ENCODE data around the gene ENG.

Gene ENG

GRCh38 chr9:127886401-127886972 is 32.0 kb upstream of the ENG start:
- Histone ChIP-seq H4K20me1 (ENCODE audit: insufficient read depth, low read length, poor library complexity, severe bottlenecking) (no peaks in the 10 kb centered on the region), H3K9me2 (replicated peaks; ENCODE audit: low read depth, low read length) (no peaks in the 10 kb centered on the region), H2AFZ (ENCODE audit: low read length) (no peak overlapping the region), H3K9me3 (ENCODE audit: insufficient read depth, low read depth, low read length) (no peaks in the 10 kb centered on the region), H3K79me2 (ENCODE audit: insufficient read depth, low read length) (no peaks in the 10 kb centered on the region), H3K9ac (ENCODE audit: low read depth, low read length, poor library complexity, severe bottlenecking) (no peak overlapping the region), H3K27me3 (ENCODE audit: insufficient read depth, low read length, poor library complexity, severe bottlenecking) (no peaks in the 10 kb centered on the region), H3K4me3 (ENCODE audit: low read length, poor library complexity, severe bottlenecking) (no peak overlapping the region), H3K4me1 (ENCODE audit: insufficient read depth, low read length, poor library complexity, severe bottlenecking) (peaks cover 28% of the 10 kb centered on the region), H3F3A (ENCODE audit: low read depth) (no peaks in the 10 kb centered on the region), H3K36me3 (ENCODE audit: insufficient read depth, low read length) (peaks cover 17% of the 10 kb centered on the region; the same call in 1 of the 2 replicates), H3K4me2 (ENCODE audit: low read depth, low read length, poor library complexity, severe bottlenecking) (no peak overlapping the region)
- TF ChIP-seq CTCF (conservative IDR thresholded peaks at IDR 0.05; ENCODE audit: low read length): no peak

DNA sequence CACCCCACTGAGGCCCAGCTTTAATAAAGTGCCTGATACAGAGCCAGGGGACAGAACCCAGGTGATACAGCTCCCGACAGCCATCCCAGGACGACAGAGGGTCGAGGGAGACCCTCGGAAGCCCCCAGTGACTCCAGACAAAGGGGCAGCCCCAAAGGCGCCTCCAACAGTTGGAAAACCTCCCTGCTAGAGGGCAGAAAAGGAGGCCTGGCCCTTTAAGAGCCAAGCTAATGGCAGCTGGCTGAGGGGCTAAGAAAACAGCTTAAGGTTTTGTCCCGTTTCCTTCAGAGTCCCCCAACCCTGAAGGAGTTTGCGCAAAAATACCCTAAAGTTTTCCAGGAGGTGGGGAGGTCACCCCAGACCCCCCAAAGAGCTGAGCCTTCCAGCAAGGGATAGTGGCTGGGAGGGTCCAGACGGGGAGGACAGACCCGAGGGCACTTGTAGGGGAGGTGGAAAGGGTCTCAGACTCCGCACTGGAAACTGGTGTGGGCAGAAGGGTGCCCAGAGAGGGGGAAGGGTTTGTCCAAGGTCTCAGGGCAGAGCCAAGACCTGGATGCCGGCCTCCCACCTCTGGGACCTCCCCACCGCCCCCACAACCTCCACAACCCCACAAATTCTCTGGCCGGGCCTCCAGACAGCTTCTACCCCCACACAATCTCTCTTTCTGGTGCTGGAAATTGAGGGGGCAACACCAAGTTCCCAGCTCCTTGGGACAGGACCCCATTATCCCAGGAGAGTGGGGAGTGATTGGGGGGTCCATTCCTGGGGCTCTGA is 31.2 kb upstream of the ENG start:
- peak overlapping the region; percentile 38 for H3K9ac ChIP-seq (ENCODE audit: low read depth, low read length, poor library complexity, severe bottlenecking)
- H3K4me2 ChIP-seq (ENCODE audit: low read depth, low read length, poor library complexity, severe bottlenecking): peak overlapping the region; percentile 59

DNA sequence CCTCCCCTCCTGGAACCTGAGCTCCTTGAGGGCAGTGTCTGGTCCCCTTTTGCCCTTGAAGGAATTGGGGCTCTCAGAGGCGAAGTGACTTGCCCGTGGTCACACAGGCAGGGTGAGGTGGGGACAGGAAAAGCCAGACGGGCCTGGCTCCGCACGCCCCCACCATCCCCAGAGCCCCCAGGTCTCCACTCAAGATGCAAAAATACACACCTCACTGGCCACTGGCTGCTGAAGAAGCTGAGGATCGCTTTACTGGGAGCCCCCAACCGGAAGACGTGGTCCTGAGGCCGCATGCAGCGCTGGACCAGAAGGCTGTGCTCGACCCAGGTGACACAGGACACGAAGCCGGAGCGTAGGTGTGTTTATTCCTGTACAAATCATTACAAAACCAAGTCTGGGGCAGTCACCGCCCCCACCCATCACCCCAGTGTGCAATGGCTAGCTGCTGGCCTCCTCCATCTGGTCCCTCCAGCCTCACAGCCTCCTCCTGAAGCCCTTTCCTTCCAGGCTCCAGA is 30.6 kb upstream of the ENG start:
- Histone ChIP-seq H3K27me3 (ENCODE audit: insufficient read depth, low read length, poor library complexity, severe bottlenecking) (no peaks in the 10 kb centered on the region), H3K9ac (ENCODE audit: low read depth, low read length, poor library complexity, severe bottlenecking) (peak overlapping the region; percentile 38), H3K36me3 (ENCODE audit: insufficient read depth, low read length) (peaks cover 7% of the 10 kb centered on the region; the same call in 1 of the 2 replicates), H3K4me1 (ENCODE audit: insufficient read depth, low read length, poor library complexity, severe bottlenecking) (peaks cover 28% of the 10 kb centered on the region), H3K79me2 (ENCODE audit: insufficient read depth, low read length) (no peaks in the 10 kb centered on the region), H3K9me3 (ENCODE audit: insufficient read depth, low read depth, low read length) (no peaks in the 10 kb centered on the region), H3K4me2 (ENCODE audit: low read depth, low read length, poor library complexity, severe bottlenecking) (peak overlapping the region; percentile 59), H4K20me1 (ENCODE audit: insufficient read depth, low read length, poor library complexity, severe bottlenecking) (no peaks in the 10 kb centered on the region), H3K4me3 (ENCODE audit: low read length, poor library complexity, severe bottlenecking) (no peak overlapping the region), H3F3A (ENCODE audit: low read depth) (no peaks in the 10 kb centered on the region), H2AFZ (ENCODE audit: low read length) (no peak overlapping the region), H3K9me2 (replicated peaks; ENCODE audit: low read depth, low read length) (no peaks in the 10 kb centered on the region)
- no peak for TF ChIP-seq CTCF (conservative IDR thresholded peaks at IDR 0.05; ENCODE audit: low read length)
- TF ChIP-seq EZH2phosphoT487 (IDR thresholded peaks at IDR 0.05; ENCODE audit: borderline replicate concordance): no peak

More for the DNA sequence above, 31.2 kb upstream of the ENG start:
- H3K9me2 ChIP-seq (replicated peaks; ENCODE audit: low read depth, low read length): no peaks in the 10 kb centered on the region
- no peaks in the 10 kb centered on the region for H3F3A ChIP-seq (ENCODE audit: low read depth)
- no peaks in the 10 kb centered on the region for H3K79me2 ChIP-seq (ENCODE audit: insufficient read depth, low read length)
- H3K4me3 ChIP-seq (ENCODE audit: low read length, poor library complexity, severe bottlenecking): no peak overlapping the region
- no peaks in the 10 kb centered on the region for H3K9me3 ChIP-seq (ENCODE audit: insufficient read depth, low read depth, low read length)
- TF ChIP-seq CTCF (conservative IDR thresholded peaks at IDR 0.05; ENCODE audit: low read length) (no peak), EZH2phosphoT487 (IDR thresholded peaks at IDR 0.05; ENCODE audit: borderline replicate concordance) (no peak)
- H3K4me1 ChIP-seq (ENCODE audit: insufficient read depth, low read length, poor library complexity, severe bottlenecking): peaks cover 28% of the 10 kb centered on the region
- peaks cover 14% of the 10 kb centered on the region; the same call in 1 of the 2 replicates for H3K36me3 ChIP-seq (ENCODE audit: insufficient read depth, low read length)
- H2AFZ ChIP-seq (ENCODE audit: low read length): no peak overlapping the region
- no peaks in the 10 kb centered on the region for H4K20me1 ChIP-seq (ENCODE audit: insufficient read depth, low read length, poor library complexity, severe bottlenecking)
- no peaks in the 10 kb centered on the region for H3K27me3 ChIP-seq (ENCODE audit: insufficient read depth, low read length, poor library complexity, severe bottlenecking)

Data from Loucy (cell line).